ENCODE measurements around the gene DSTN.
A peak's percentile ranks its signal among the peaks of the same experiment; 100 is the strongest.

The DSTN gene

GRCh38 chr20:17543531-17544131, 26.2 kb upstream of the DSTN start:
- H3K9me3 ChIP-seq (ENCODE audit: control insufficient read depth in 1 of 2, low read length in 2 of 2) = no peaks in the 10 kb centered on the region
- H3K4me3 ChIP-seq (ENCODE audit: low read depth in 1 of 2, low read length in 2 of 2) = no peak overlapping the region
- no peaks in the 10 kb centered on the region for H3K36me3 ChIP-seq (ENCODE audit: control insufficient read depth in 1 of 2, insufficient read depth in 2 of 2, low read length in 2 of 2)
- H3K27ac ChIP-seq (ENCODE audit: low read depth, low read length) = no peak overlapping the region
- no peak overlapping the region for H3K9ac ChIP-seq (ENCODE audit: low read depth in 1 of 2, low read length in 2 of 2)
- peaks cover 0 to 4% of the 10 kb centered on the region in 2 donors for H3K27me3 ChIP-seq (ENCODE audit: control insufficient read depth in 1 of 2, insufficient read depth in 2 of 2, low read length in 2 of 2)
- H3K4me1 ChIP-seq (ENCODE audit: control insufficient read depth in 1 of 2, insufficient read depth in 2 of 2, low read length in 2 of 2) = no peaks in the 10 kb centered on the region

GRCh38 chr20:17545127-17545526, 24.7 kb upstream of the DSTN start:
- no peak overlapping the region for H3K4me3 ChIP-seq (ENCODE audit: low read depth in 1 of 2, low read length in 2 of 2)
- no peaks in the 10 kb centered on the region for H3K36me3 ChIP-seq (ENCODE audit: control insufficient read depth in 1 of 2, insufficient read depth in 2 of 2, low read length in 2 of 2)
- no peaks in the 10 kb centered on the region for H3K4me1 ChIP-seq (ENCODE audit: control insufficient read depth in 1 of 2, insufficient read depth in 2 of 2, low read length in 2 of 2)
- H3K27ac ChIP-seq (ENCODE audit: low read depth, low read length) = no peak overlapping the region
- peaks cover 0 to 4% of the 10 kb centered on the region in 2 donors for H3K27me3 ChIP-seq (ENCODE audit: control insufficient read depth in 1 of 2, insufficient read depth in 2 of 2, low read length in 2 of 2)
- H3K9ac ChIP-seq (ENCODE audit: low read depth in 1 of 2, low read length in 2 of 2) = no peak overlapping the region
- no peaks in the 10 kb centered on the region for H3K9me3 ChIP-seq (ENCODE audit: control insufficient read depth in 1 of 2, low read length in 2 of 2)

- Histone ChIP-seq H3K9me3 (ENCODE audit: control insufficient read depth in 1 of 2, low read length in 2 of 2) (no peaks in the 10 kb centered on the region), H3K27ac (ENCODE audit: low read depth, low read length) (no peak overlapping the region), H3K27me3 (ENCODE audit: control insufficient read depth in 1 of 2, insufficient read depth in 2 of 2, low read length in 2 of 2) (peaks cover under 1 to 4% of the 10 kb centered on the region in 2 donors), H3K4me1 (ENCODE audit: control insufficient read depth in 1 of 2, insufficient read depth in 2 of 2, low read length in 2 of 2) (no peaks in the 10 kb centered on the region), H3K4me3 (ENCODE audit: low read depth in 1 of 2, low read length in 2 of 2) (no peak overlapping the region), H3K36me3 (ENCODE audit: control insufficient read depth in 1 of 2, insufficient read depth in 2 of 2, low read length in 2 of 2) (no peaks in the 10 kb centered on the region), H3K9ac (ENCODE audit: low read depth in 1 of 2, low read length in 2 of 2) (no peak overlapping the region)
Observed at GRCh38 chr20:17549131-17549530, 20.7 kb upstream of the DSTN start.

DNA sequence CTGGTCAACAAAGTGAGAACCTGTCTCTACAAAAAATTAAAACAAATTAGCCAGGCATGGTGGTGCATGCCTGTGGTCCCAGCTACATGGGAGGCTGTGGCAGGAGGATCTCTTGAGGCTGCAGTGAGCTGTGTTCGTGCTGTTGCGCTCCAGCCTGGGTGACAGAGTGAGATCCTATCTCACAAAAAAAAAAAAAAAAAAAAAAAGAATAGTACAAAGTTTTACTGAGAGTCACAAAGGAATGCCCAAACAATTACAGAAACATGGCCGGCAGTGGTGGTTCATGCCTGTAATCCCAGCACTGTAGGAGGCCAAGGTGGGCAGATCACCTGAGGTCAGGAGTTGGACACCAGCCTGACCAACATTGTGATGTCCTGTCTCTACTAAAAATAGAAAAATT, 14.8 kb upstream of the DSTN start:
- Histone ChIP-seq H3K9ac (ENCODE audit: low read depth in 1 of 2, low read length in 2 of 2) (no peak overlapping the region), H3K4me3 (ENCODE audit: low read depth in 1 of 2, low read length in 2 of 2) (no peak overlapping the region), H3K4me1 (ENCODE audit: control insufficient read depth in 1 of 2, insufficient read depth in 2 of 2, low read length in 2 of 2) (peaks cover 15% of the 10 kb centered on the region in 2 donors), H3K9me3 (ENCODE audit: control insufficient read depth in 1 of 2, low read length in 2 of 2) (no peaks in the 10 kb centered on the region), H3K27ac (ENCODE audit: low read depth, low read length) (no peak overlapping the region), H3K36me3 (ENCODE audit: control insufficient read depth in 1 of 2, insufficient read depth in 2 of 2, low read length in 2 of 2) (no peaks in the 10 kb centered on the region), H3K27me3 (ENCODE audit: control insufficient read depth in 1 of 2, insufficient read depth in 2 of 2, low read length in 2 of 2) (peaks cover 0 to 4% of the 10 kb centered on the region in 2 donors)

GRCh38 chr20:17556837-17557674, 12.8 kb upstream of the DSTN start:
- Histone ChIP-seq H3K9ac (ENCODE audit: low read depth in 1 of 2, low read length in 2 of 2) (no peak overlapping the region), H3K4me1 (ENCODE audit: control insufficient read depth in 1 of 2, insufficient read depth in 2 of 2, low read length in 2 of 2) (peaks cover 15% of the 10 kb centered on the region in 2 donors), H3K4me3 (ENCODE audit: low read depth in 1 of 2, low read length in 2 of 2) (peak overlapping the region in 1 of 2 donors; percentile 17), H3K27ac (ENCODE audit: low read depth, low read length) (peak overlapping the region; percentile 46), H3K9me3 (ENCODE audit: control insufficient read depth in 1 of 2, low read length in 2 of 2) (no peaks in the 10 kb centered on the region), H3K27me3 (ENCODE audit: control insufficient read depth in 1 of 2, insufficient read depth in 2 of 2, low read length in 2 of 2) (peaks cover 0 to 4% of the 10 kb centered on the region in 2 donors), H3K36me3 (ENCODE audit: control insufficient read depth in 1 of 2, insufficient read depth in 2 of 2, low read length in 2 of 2) (no peaks in the 10 kb centered on the region)

DNA sequence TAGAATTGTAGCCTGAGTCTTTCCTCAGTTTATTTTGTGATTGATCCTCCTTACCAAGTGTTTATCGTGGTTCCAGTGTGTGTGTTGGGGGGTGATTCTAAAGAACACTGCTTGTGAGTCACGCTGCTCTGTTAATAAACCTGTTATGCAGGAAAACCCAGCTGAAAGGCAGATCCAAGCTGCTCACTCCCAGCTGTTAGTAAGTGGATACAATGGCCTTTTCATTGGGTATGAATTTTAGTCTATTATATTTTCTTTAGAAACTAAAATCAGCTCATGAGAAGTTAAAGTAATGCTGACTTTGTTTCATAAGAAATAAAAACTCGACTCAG, 12.2 kb upstream of the DSTN start:
- Histone ChIP-seq H3K9ac (ENCODE audit: low read depth in 1 of 2, low read length in 2 of 2) (no peak overlapping the region), H3K27ac (ENCODE audit: low read depth, low read length) (peak overlapping the region; percentile 46), H3K36me3 (ENCODE audit: control insufficient read depth in 1 of 2, insufficient read depth in 2 of 2, low read length in 2 of 2) (no peaks in the 10 kb centered on the region), H3K27me3 (ENCODE audit: control insufficient read depth in 1 of 2, insufficient read depth in 2 of 2, low read length in 2 of 2) (peaks cover 0 to 2% of the 10 kb centered on the region in 2 donors), H3K4me3 (ENCODE audit: low read depth in 1 of 2, low read length in 2 of 2) (peak overlapping the region in 1 of 2 donors; percentile 17), H3K9me3 (ENCODE audit: control insufficient read depth in 1 of 2, low read length in 2 of 2) (no peaks in the 10 kb centered on the region), H3K4me1 (ENCODE audit: control insufficient read depth in 1 of 2, insufficient read depth in 2 of 2, low read length in 2 of 2) (peaks cover 15% of the 10 kb centered on the region in 2 donors)

- peaks cover 15% of the 10 kb centered on the region in 2 donors for H3K4me1 ChIP-seq (ENCODE audit: control insufficient read depth in 1 of 2, insufficient read depth in 2 of 2, low read length in 2 of 2)
- no peaks in the 10 kb centered on the region for H3K9me3 ChIP-seq (ENCODE audit: control insufficient read depth in 1 of 2, low read length in 2 of 2)
- no peaks in the 10 kb centered on the region for H3K36me3 ChIP-seq (ENCODE audit: control insufficient read depth in 1 of 2, insufficient read depth in 2 of 2, low read length in 2 of 2)
- peak overlapping the region; percentile 76 for H3K27ac ChIP-seq (ENCODE audit: low read depth, low read length)
- no peak overlapping the region for H3K9ac ChIP-seq (ENCODE audit: low read depth in 1 of 2, low read length in 2 of 2)
- H3K4me3 ChIP-seq (ENCODE audit: low read depth in 1 of 2, low read length in 2 of 2) = no peak overlapping the region
- H3K27me3 ChIP-seq (ENCODE audit: control insufficient read depth in 1 of 2, insufficient read depth in 2 of 2, low read length in 2 of 2) = no peaks in the 10 kb centered on the region
Observed at GRCh38 chr20:17558154-17558940, 11.5 kb upstream of the DSTN start.

GRCh38 chr20:17558941-17559304, 11.0 kb upstream of the DSTN start:
- no peak overlapping the region for H3K4me3 ChIP-seq (ENCODE audit: low read depth in 1 of 2, low read length in 2 of 2)
- H3K4me1 ChIP-seq (ENCODE audit: control insufficient read depth in 1 of 2, insufficient read depth in 2 of 2, low read length in 2 of 2) = peaks cover 15% of the 10 kb centered on the region in 2 donors
- no peaks in the 10 kb centered on the region for H3K36me3 ChIP-seq (ENCODE audit: control insufficient read depth in 1 of 2, insufficient read depth in 2 of 2, low read length in 2 of 2)
- H3K27ac ChIP-seq (ENCODE audit: low read depth, low read length) = peak overlapping the region; percentile 76
- no peaks in the 10 kb centered on the region for H3K27me3 ChIP-seq (ENCODE audit: control insufficient read depth in 1 of 2, insufficient read depth in 2 of 2, low read length in 2 of 2)
- H3K9me3 ChIP-seq (ENCODE audit: control insufficient read depth in 1 of 2, low read length in 2 of 2) = no peaks in the 10 kb centered on the region
- H3K9ac ChIP-seq (ENCODE audit: low read depth in 1 of 2, low read length in 2 of 2) = no peak overlapping the region

DNA sequence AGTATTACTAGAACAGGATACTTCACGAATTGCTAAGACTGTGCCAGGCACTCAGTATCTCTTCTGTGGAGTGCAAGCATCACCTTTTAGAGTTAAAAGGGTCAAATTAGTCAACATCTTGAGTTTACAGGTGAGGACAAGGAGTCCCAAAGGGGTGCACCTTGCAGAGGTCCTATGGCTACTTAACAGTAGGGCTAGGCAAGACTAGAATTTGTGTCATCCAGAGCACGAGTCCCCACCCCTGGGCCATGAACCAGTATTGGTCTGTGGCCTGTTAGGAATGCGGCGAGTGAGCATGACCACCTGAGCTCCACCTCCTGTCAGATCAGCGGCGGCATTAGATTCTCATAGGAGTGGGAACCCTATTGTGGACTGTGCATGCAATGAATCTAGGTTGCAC, 10.5 kb upstream of the DSTN start:
- Histone ChIP-seq H3K9ac (ENCODE audit: low read depth in 1 of 2, low read length in 2 of 2) (no peak overlapping the region), H3K4me1 (ENCODE audit: control insufficient read depth in 1 of 2, insufficient read depth in 2 of 2, low read length in 2 of 2) (peaks cover 15% of the 10 kb centered on the region in 2 donors), H3K27me3 (ENCODE audit: control insufficient read depth in 1 of 2, insufficient read depth in 2 of 2, low read length in 2 of 2) (no peaks in the 10 kb centered on the region), H3K36me3 (ENCODE audit: control insufficient read depth in 1 of 2, insufficient read depth in 2 of 2, low read length in 2 of 2) (no peaks in the 10 kb centered on the region), H3K4me3 (ENCODE audit: low read depth in 1 of 2, low read length in 2 of 2) (no peak overlapping the region), H3K9me3 (ENCODE audit: control insufficient read depth in 1 of 2, low read length in 2 of 2) (no peaks in the 10 kb centered on the region), H3K27ac (ENCODE audit: low read depth, low read length) (peak overlapping the region; percentile 76)

Data from duodenal mucosa (tissue), 2 donors.